ENCODE results near the gene TANC1.

- TF ChIP-seq, protein P1, sequence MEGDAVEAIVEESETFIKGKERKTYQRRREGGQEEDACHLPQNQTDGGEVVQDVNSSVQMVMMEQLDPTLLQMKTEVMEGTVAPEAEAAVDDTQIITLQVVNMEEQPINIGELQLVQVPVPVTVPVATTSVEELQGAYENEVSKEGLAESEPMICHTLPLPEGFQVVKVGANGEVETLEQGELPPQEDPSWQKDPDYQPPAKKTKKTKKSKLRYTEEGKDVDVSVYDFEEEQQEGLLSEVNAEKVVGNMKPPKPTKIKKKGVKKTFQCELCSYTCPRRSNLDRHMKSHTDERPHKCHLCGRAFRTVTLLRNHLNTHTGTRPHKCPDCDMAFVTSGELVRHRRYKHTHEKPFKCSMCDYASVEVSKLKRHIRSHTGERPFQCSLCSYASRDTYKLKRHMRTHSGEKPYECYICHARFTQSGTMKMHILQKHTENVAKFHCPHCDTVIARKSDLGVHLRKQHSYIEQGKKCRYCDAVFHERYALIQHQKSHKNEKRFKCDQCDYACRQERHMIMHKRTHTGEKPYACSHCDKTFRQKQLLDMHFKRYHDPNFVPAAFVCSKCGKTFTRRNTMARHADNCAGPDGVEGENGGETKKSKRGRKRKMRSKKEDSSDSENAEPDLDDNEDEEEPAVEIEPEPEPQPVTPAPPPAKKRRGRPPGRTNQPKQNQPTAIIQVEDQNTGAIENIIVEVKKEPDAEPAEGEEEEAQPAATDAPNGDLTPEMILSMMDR (IDR thresholded peaks at IDR 0.05), result no peak
- peak; percentile 95 to 97 for TF ChIP-seq POLR2A (IDR thresholded peaks at IDR 0.05)
These were observed at the start of gene TANC1 for GRCh38 chr2:158968396-158969161.
